NCI-H82 treated with DMSO at 0.1 percent for 48 hours (cell line): ENCODE measurements around the gene MAP1B.
A peak's percentile ranks its signal among the peaks of the same experiment; 100 is the strongest.

Source experiments
- DNase-seq: peaks from one replicate; lab custom pipeline; 2025; ENCODE audit not compliant: unreplicated experiment; lab: John Stamatoyannopoulos, UW

MAP1B gene

GRCh38 chr5:72221541-72221940 is 114.3 kb downstream of the MAP1B start:
- no peak for DNase-seq

GRCh38 chr5:72222521-72222920 is 115.2 kb downstream of the MAP1B start:
- no peak for DNase-seq

- no peak for DNase-seq
These were observed 116.1 kb downstream of the MAP1B start for GRCh38 chr5:72223371-72223770.

GRCh38 chr5:72224946-72225463 is 117.7 kb downstream of the MAP1B start:
- DNase-seq = no peak

GRCh38 chr5:72225741-72226140 is 118.5 kb downstream of the MAP1B start:
- no peak for DNase-seq

GRCh38 chr5:72226950-72227349 is 119.7 kb downstream of the MAP1B start:
- no peak for DNase-seq

GRCh38 chr5:72228960-72229359 is 121.7 kb downstream of the MAP1B start:
- DNase-seq = no peak

GRCh38 chr5:72231991-72232703 is 124.9 kb downstream of the MAP1B start:
- DNase-seq = no peak

GRCh38 chr5:72232838-72233237 is 125.6 kb downstream of the MAP1B start:
- no peak for DNase-seq

- DNase-seq = no peak
These were observed 126.6 kb downstream of the MAP1B start for GRCh38 chr5:72233835-72234234.

GRCh38 chr5:72234265-72234700 is 127.0 kb downstream of the MAP1B start:
- no peak for DNase-seq

- DNase-seq = no peak
These were observed 127.6 kb downstream of the MAP1B start for GRCh38 chr5:72234868-72235267.

GRCh38 chr5:72235725-72236124 is 128.4 kb downstream of the MAP1B start:
- no peak for DNase-seq

GRCh38 chr5:72237415-72237814 is 130.1 kb downstream of the MAP1B start:
- no peak for DNase-seq

GRCh38 chr5:72237879-72238278 is 130.6 kb downstream of the MAP1B start:
- no peak for DNase-seq

- no peak for DNase-seq
These were observed 131.6 kb downstream of the MAP1B start for GRCh38 chr5:72238712-72239445.

- DNase-seq = no peak
These were observed 134.2 kb downstream of the MAP1B start for GRCh38 chr5:72241346-72242003.

- DNase-seq = no peak
These were observed 135.7 kb downstream of the MAP1B start for GRCh38 chr5:72242796-72243475.

GRCh38 chr5:72243706-72244105 is 136.4 kb downstream of the MAP1B start:
- DNase-seq = no peak

GRCh38 chr5:72244862-72245371 is 137.6 kb downstream of the MAP1B start:
- peak; percentile 47 for DNase-seq

GRCh38 chr5:72245546-72245945 is 138.3 kb downstream of the MAP1B start:
- peak; percentile 69 for DNase-seq
